GM21367 (cell line): ENCODE measurements around the gene C3orf18.

Source experiments
- ATAC-seq: cut with Tn5 transposase; IDR thresholded peaks from one replicate; pipeline ENCODE4 v1.9.1; 2021; ENCODE audit not compliant: unreplicated experiment

C3orf18 gene

GRCh38 chr3:50567386-50568167 is at the start of gene C3orf18:
Gene C3orf18, minus strand, starts transcription at chr3:50567747. Its CDS starts 2,048 bp downstream, at chr3:50565699.
- ATAC-seq: peak; percentile 80

GRCh38 chr3:50616770-50617095 is 49.2 kb upstream of the C3orf18 start:
- peak; percentile 61 for ATAC-seq

GRCh38 chr3:50616003-50616769 is 48.6 kb upstream of the C3orf18 start:
- ATAC-seq: peak; percentile 27

GRCh38 chr3:50615190-50615589 is 47.6 kb upstream of the C3orf18 start:
- ATAC-seq: no peak

- no peak for ATAC-seq
Observed at GRCh38 chr3:50612970-50613846, 45.7 kb upstream of the C3orf18 start.

GRCh38 chr3:50612234-50612882 is 44.8 kb upstream of the C3orf18 start:
- no peak for ATAC-seq

- ATAC-seq: peak; percentile 52
Observed at GRCh38 chr3:50611464-50612233, 44.1 kb upstream of the C3orf18 start, which contains the start of gene CISH. Gene CISH, minus strand, starts transcription at chr3:50611774. Its CDS starts 124 bp downstream, at chr3:50611650.

- ATAC-seq: no peak
Observed at GRCh38 chr3:50610992-50611463, 43.5 kb upstream of the C3orf18 start.

GRCh38 chr3:50610181-50610971 is 42.8 kb upstream of the C3orf18 start:
- ATAC-seq: no peak

- ATAC-seq: no peak
Observed at GRCh38 chr3:50609763-50610085, 42.2 kb upstream of the C3orf18 start.

- no peak for ATAC-seq
Observed at GRCh38 chr3:50609071-50609762, 41.7 kb upstream of the C3orf18 start.

- ATAC-seq: no peak
Observed at GRCh38 chr3:50608278-50608677, 40.7 kb upstream of the C3orf18 start.

GRCh38 chr3:50607271-50608091 is 39.9 kb upstream of the C3orf18 start:
- ATAC-seq: no peak

GRCh38 chr3:50606596-50606995 is 39.0 kb upstream of the C3orf18 start:
- no peak for ATAC-seq

- ATAC-seq: no peak
Observed at GRCh38 chr3:50605901-50606326, 38.4 kb upstream of the C3orf18 start.

GRCh38 chr3:50604628-50605588 is 37.4 kb upstream of the C3orf18 start:
- no peak for ATAC-seq
